GM18867 (cell line): Measurements from ENCODE around the gene OGFRL1.
"Not testable (repeated sequence)": the region's sequence is repeated elsewhere in the genome, so short reads cannot be mapped to it uniquely, and the experiment has no call there.

Experiments used
- ATAC-seq: cut with Tn5 transposase; IDR thresholded peaks from one replicate; pipeline ENCODE4 v1.9.1; 2021; ENCODE audit warnings: mild to moderate bottlenecking, moderate library complexity; ENCODE audit not compliant: unreplicated experiment

Gene OGFRL1

GRCh38 chr6:71288228-71289038, at the start of gene OGFRL1:
Gene OGFRL1, plus strand, starts transcription at chr6:71288811. Its CDS starts 126 bp downstream, at chr6:71288937.
- peak; percentile 92 for ATAC-seq

GRCh38 chr6:71239694-71240093, 48.9 kb upstream of the OGFRL1 start:
- no peak for ATAC-seq

- no peak for ATAC-seq
Measured at GRCh38 chr6:71245265-71246049, 43.2 kb upstream of the OGFRL1 start.

GRCh38 chr6:71246596-71246995, 42.0 kb upstream of the OGFRL1 start:
- no peak for ATAC-seq

GRCh38 chr6:71248306-71248765, 40.3 kb upstream of the OGFRL1 start:
- ATAC-seq, result peak; percentile 72

- ATAC-seq, result no peak
Measured at GRCh38 chr6:71248878-71249544, 39.6 kb upstream of the OGFRL1 start.

GRCh38 chr6:71250099-71250602, 38.5 kb upstream of the OGFRL1 start:
- ATAC-seq, result no peak

- no peak for ATAC-seq
Measured at GRCh38 chr6:71252410-71252809, 36.2 kb upstream of the OGFRL1 start.

GRCh38 chr6:71252960-71253359, 35.7 kb upstream of the OGFRL1 start:
- no peak for ATAC-seq

- ATAC-seq, result no peak
Measured at GRCh38 chr6:71254323-71254722, 34.3 kb upstream of the OGFRL1 start.

- ATAC-seq, result no peak
Measured at GRCh38 chr6:71258078-71258866, 30.3 kb upstream of the OGFRL1 start.

- no peak for ATAC-seq
Measured at GRCh38 chr6:71259888-71260604, 28.6 kb upstream of the OGFRL1 start.

GRCh38 chr6:71262914-71263313, 25.7 kb upstream of the OGFRL1 start:
- ATAC-seq, result no peak

GRCh38 chr6:71266392-71266791, 22.2 kb upstream of the OGFRL1 start:
- ATAC-seq, result not testable (repeated sequence)

- no peak for ATAC-seq
Measured at GRCh38 chr6:71268735-71269437, 19.7 kb upstream of the OGFRL1 start.

GRCh38 chr6:71277926-71278600, 10.5 kb upstream of the OGFRL1 start:
- ATAC-seq, result no peak

GRCh38 chr6:71279321-71279720, 9.3 kb upstream of the OGFRL1 start:
- ATAC-seq, result no peak

GRCh38 chr6:71279740-71280139, 8.9 kb upstream of the OGFRL1 start:
- ATAC-seq, result no peak

- ATAC-seq, result no peak
Measured at GRCh38 chr6:71280701-71281100, 7.9 kb upstream of the OGFRL1 start.
